22Rv1 (cell line): ENCODE data around the gene PDLIM5.

Experiments used
- CTCF ChIP-seq: fragments of 450-650 bp; IDR thresholded peaks from 2 replicates; pipeline ENCODE4 v1.5.1; 2017; ENCODE audit warnings: mild to moderate bottlenecking
- ZFX ChIP-seq: fragments of 450-650 bp; IDR thresholded peaks from 2 replicates; pipeline ENCODE4 v1.6.1; 2017; ENCODE audit warnings: antibody characterized with exemption, borderline replicate concordance

GRCh38 chr4:94508806-94509205 is 57.1 kb downstream of the PDLIM5 start:
- TF ChIP-seq CTCF (no peak), ZFX (no peak)
